Urinary bladder (tissue), 4 donors: ENCODE results near the gene COL8A1. TPM values are rescaled to one million over a fixed set of nuclear protein-coding genes. Genes with fewer than 3 reads are reported as not detected.

Source experiments
- DNase-seq: peaks from one replicate; pipeline ENCODE4 v3.0.0-alpha.2; 2015; ENCODE audit errors: extremely low spot score
- H3K27ac ChIP-seq: one replicate; pipeline ENCODE4 v1.5.1; 2013; ENCODE audit warnings: low read depth, mild to moderate bottlenecking, moderate library complexity
- H3K36me3 ChIP-seq: one replicate; pipeline ENCODE4 v1.6.1; 2013; ENCODE audit warnings: mild to moderate bottlenecking, moderate library complexity; ENCODE audit not compliant: insufficient read depth
- H3K4me1 ChIP-seq: one replicate; pipeline ENCODE4 v1.6.1; 2013; ENCODE audit warnings: mild to moderate bottlenecking, moderate library complexity; ENCODE audit not compliant: insufficient read depth
- H3K4me3 ChIP-seq: one replicate; pipeline ENCODE4 v1.5.1; 2013; ENCODE audit warnings: low read depth, low read length
- WGBS: extraction: QIAGEN DNeasy Blood & Tissue Kit; methylation state at CpG from one replicate; pipeline ENCODE4 v1.1.7; 2013; 5-methylcytosine and 5-hydroxymethylcytosine counted together
- polyA plus RNA-seq: library from polyadenylated mRNA; stranded (reverse); fragments of 200-250 nt; gene quantifications from one replicate; pipeline ENCODE4 v1.2.3, GENCODE V29; 2013
- total RNA-seq: library from RNA; depleted of rRNA; stranded (reverse); fragments of >200 nt; gene quantifications from one replicate; pipeline ENCODE4 v1.2.3, GENCODE V29; 2014
- donor health status: healthy with polysubstance abuse.
- donor health status: healthy.

The COL8A1 gene
- total and polyA plus RNA-seq, 2 donors, result 21.1 to 26.4 TPM

- no peak for DNase-seq
- no peak overlapping the region for H3K27ac ChIP-seq
- H3K4me3 ChIP-seq, result no peak overlapping the region
- 82% methylated on average over 4 of the region's 4 CpGs for WGBS
- no peaks in the 10 kb centered on the region for H3K4me1 ChIP-seq
- H3K36me3 ChIP-seq, result no peaks in the 10 kb centered on the region
These were observed 52.5 kb downstream of the COL8A1 start for GRCh38 chr3:99690761-99691369.

- Histone ChIP-seq H3K4me1 (no peaks in the 10 kb centered on the region), H3K27ac (no peak overlapping the region), H3K36me3 (no peaks in the 10 kb centered on the region), H3K4me3 (no peak overlapping the region)
- DNase-seq, result no peak
- 69% methylated on average over 2 of the region's 2 CpGs for WGBS
These were observed 55.2 kb downstream of the COL8A1 start for GRCh38 chr3:99693636-99694035.

GRCh38 chr3:99696497-99696896 lies 58.1 kb downstream of the COL8A1 start:
- WGBS, result 94% methylated on average over 5 of the region's 5 CpGs
- no peak overlapping the region for H3K4me3 ChIP-seq

GRCh38 chr3:99697250-99697649 lies 58.9 kb downstream of the COL8A1 start:
- H3K36me3 ChIP-seq, result no peaks in the 10 kb centered on the region
- DNase-seq, result no peak
- H3K4me3 ChIP-seq, result no peak overlapping the region
- 77% methylated on average over 5 of the region's 5 CpGs for WGBS
- no peak overlapping the region for H3K27ac ChIP-seq
- no peaks in the 10 kb centered on the region for H3K4me1 ChIP-seq

More at GRCh38 chr3:99696497-99696896, 58.1 kb downstream of the COL8A1 start:
- Histone ChIP-seq H3K36me3 (no peaks in the 10 kb centered on the region), H3K27ac (no peak overlapping the region), H3K4me1 (no peaks in the 10 kb centered on the region)
- no peak for DNase-seq

GRCh38 chr3:99698932-99699331 lies 60.5 kb downstream of the COL8A1 start:
- no peak overlapping the region for H3K27ac ChIP-seq
- DNase-seq, result no peak
- WGBS, result 74% methylated on average over 2 of the region's 2 CpGs
- H3K36me3 ChIP-seq, result peaks cover 4% of the 10 kb centered on the region
- H3K4me1 ChIP-seq, result no peaks in the 10 kb centered on the region
- H3K4me3 ChIP-seq, result no peak overlapping the region

- no peak overlapping the region for H3K27ac ChIP-seq
- 84% methylated on average over 9 of the region's 9 CpGs for WGBS
- no peaks in the 10 kb centered on the region for H3K4me1 ChIP-seq
- no peak overlapping the region for H3K4me3 ChIP-seq
- H3K36me3 ChIP-seq, result peaks cover 4% of the 10 kb centered on the region
- no peak for DNase-seq
These were observed 61.4 kb downstream of the COL8A1 start for GRCh38 chr3:99699841-99700240.

GRCh38 chr3:99700631-99701268 lies 62.4 kb downstream of the COL8A1 start:
- H3K27ac ChIP-seq, result no peak overlapping the region
- WGBS, result 86% methylated on average over 8 of the region's 8 CpGs
- no peak overlapping the region for H3K4me3 ChIP-seq
- no peaks in the 10 kb centered on the region for H3K4me1 ChIP-seq
- peaks cover 4% of the 10 kb centered on the region for H3K36me3 ChIP-seq
- no peak for DNase-seq

- 84% methylated on average over 7 of the region's 7 CpGs for WGBS
- no peak overlapping the region for H3K4me3 ChIP-seq
- no peaks in the 10 kb centered on the region for H3K4me1 ChIP-seq
- H3K27ac ChIP-seq, result no peak overlapping the region
- no peak for DNase-seq
- peaks cover 4% of the 10 kb centered on the region for H3K36me3 ChIP-seq
These were observed 64.9 kb downstream of the COL8A1 start for GRCh38 chr3:99702953-99703943.

GRCh38 chr3:99704417-99704816 lies 66.0 kb downstream of the COL8A1 start:
- Histone ChIP-seq H3K27ac (no peak overlapping the region), H3K4me1 (no peaks in the 10 kb centered on the region), H3K36me3 (peaks cover 4% of the 10 kb centered on the region), H3K4me3 (no peak overlapping the region)
- 71% methylated on average over 2 of the region's 2 CpGs for WGBS
- no peak for DNase-seq

- WGBS, result 16% methylated on average over 1 of the region's 1 CpG
- Histone ChIP-seq H3K4me3 (no peak overlapping the region), H3K27ac (no peak overlapping the region), H3K36me3 (peaks cover 4% of the 10 kb centered on the region), H3K4me1 (no peaks in the 10 kb centered on the region)
- no peak for DNase-seq
These were observed 68.0 kb downstream of the COL8A1 start for GRCh38 chr3:99706410-99706809.

GRCh38 chr3:99708207-99708745 lies 69.9 kb downstream of the COL8A1 start:
- Histone ChIP-seq H3K27ac (no peak overlapping the region), H3K4me1 (no peaks in the 10 kb centered on the region), H3K4me3 (no peak overlapping the region), H3K36me3 (no peaks in the 10 kb centered on the region)
- WGBS, result 67% methylated on average over 4 of the region's 4 CpGs
- no peak for DNase-seq

- H3K4me1 ChIP-seq, result no peaks in the 10 kb centered on the region
- WGBS, result 93% methylated on average over 1 of the region's 1 CpG
- no peaks in the 10 kb centered on the region for H3K36me3 ChIP-seq
- no peak for DNase-seq
- H3K4me3 ChIP-seq, result no peak overlapping the region
- no peak overlapping the region for H3K27ac ChIP-seq
These were observed 71.3 kb downstream of the COL8A1 start for GRCh38 chr3:99709686-99710085.

- Histone ChIP-seq H3K4me1 (no peaks in the 10 kb centered on the region), H3K4me3 (no peak overlapping the region), H3K36me3 (no peaks in the 10 kb centered on the region), H3K27ac (no peak overlapping the region)
- WGBS, result 95% methylated on average over 3 of the region's 3 CpGs
- DNase-seq, result no peak
These were observed 71.7 kb downstream of the COL8A1 start for GRCh38 chr3:99710094-99710493.
